Vagina (tissue), 2 donors: ENCODE results near the gene ANO10. TPM values are rescaled to one million over a fixed set of nuclear protein-coding genes. Genes with fewer than 3 reads are reported as not detected.

Experiments
- DNase-seq, 2 donors: peaks; one replicate each; pipeline ENCODE4 v3.0.0-alpha.2; 2017; ENCODE audit errors: extremely low spot score in 2 of 2
- H3K27ac ChIP-seq: fragments of 200-600 bp; sonication (generic); one replicate; pipeline ENCODE4 v1.5.1; 2019
- H3K27me3 ChIP-seq: fragments of 200-600 bp; sonication (generic); one replicate; pipeline ENCODE4 v1.5.1; 2019
- H3K36me3 ChIP-seq, 2 donors: fragments of 200-600 bp; sonication (generic); one replicate each; pipeline ENCODE4 v1.5.1; 2017 to 2019
- H3K4me1 ChIP-seq: fragments of 200-600 bp; sonication (generic); one replicate; pipeline ENCODE4 v1.5.1; 2019
- H3K4me3 ChIP-seq, 2 donors: fragments of 200-600 bp; sonication (generic); 1 replicate in 1 of 2; 2 replicates in 1 of 2; pipeline ENCODE4 v1.5.1; 2016 to 2019
- H3K9me3 ChIP-seq: fragments of 200-600 bp; sonication (generic); one replicate; pipeline ENCODE4 v1.5.1; 2019
- POLR2A ChIP-seq, 2 donors: fragments of 450-650 bp; IDR thresholded peaks; one replicate each; pipeline ENCODE4 v1.6.1; 2017; ENCODE audit warnings: antibody characterized with exemption in 2 of 2, mild to moderate bottlenecking in 2 of 2, moderate library complexity in 2 of 2
- POLR2AphosphoS5 ChIP-seq, 2 donors: sonication (generic); formaldehyde crosslinking; IDR thresholded peaks; one replicate each; pipeline ENCODE4 v1.9.0; 2017; ENCODE audit warnings: antibody characterized with exemption in 2 of 2, mild to moderate bottlenecking in 2 of 2, low read depth in 1 of 2; ENCODE audit not compliant: insufficient read depth in 1 of 2
- intact Hi-C: fragments of 100-400 bp; cut with DNase I; formaldehyde crosslinking; loops from one replicate; pipeline ENCODE4 v1.15.1; 2023
- total RNA-seq: library from RNA; depleted of rRNA; stranded (reverse); fragments of >200 nt; gene quantifications from one replicate; pipeline ENCODE4 v1.2.3, GENCODE V29; 2016
- TF ChIP-seq, protein P1 (sequence below), 3 experiments: fragments of 450-650 bp in 2 of 3; fragments of 200-600 bp in 1 of 3; sonication (generic) in 1 of 3; IDR thresholded peaks; one replicate each; pipeline ENCODE4 v1.5.1; 2017 to 2019; ENCODE audit warnings: antibody characterized with exemption in 3 of 3, mild to moderate bottlenecking in 2 of 3, moderate library complexity in 2 of 3

The ANO10 gene
- total RNA-seq, 1 donor from 2014 or later, result 29.0 TPM

DNA sequence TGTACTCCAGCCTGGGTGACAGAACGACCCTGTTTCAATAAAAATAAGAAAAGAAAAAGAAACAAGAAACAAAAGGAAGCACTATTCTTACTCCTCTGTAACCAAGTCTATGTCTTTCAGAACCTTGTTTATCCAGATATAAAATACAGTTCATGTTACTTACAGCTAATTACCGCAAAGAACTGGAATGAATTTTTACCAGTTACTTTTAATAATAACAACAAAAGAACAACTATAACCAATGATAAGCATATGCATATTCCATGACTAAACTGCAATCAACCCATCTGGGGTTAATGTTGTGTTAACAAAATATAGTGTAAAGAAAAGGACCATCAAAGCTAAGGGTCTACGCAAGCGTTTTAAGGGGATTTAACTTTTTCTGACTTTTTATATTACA lies 212.3 kb downstream of the ANO10 start:
- Histone ChIP-seq H3K4me1 (no peaks in the 10 kb centered on the region), H3K27me3 (no peaks in the 10 kb centered on the region), H3K9me3 (no peaks in the 10 kb centered on the region), H3K4me3 (no peak overlapping the region), H3K27ac (no peak overlapping the region), H3K36me3 (no peaks in the 10 kb centered on the region)
- no peak for TF ChIP-seq POLR2A (IDR thresholded peaks at IDR 0.05)
- no peak for TF ChIP-seq POLR2AphosphoS5 (IDR thresholded peaks at IDR 0.05; ENCODE audit: insufficient read depth in 1 of 2, low read depth in 1 of 2)
- TF ChIP-seq, protein P1, sequence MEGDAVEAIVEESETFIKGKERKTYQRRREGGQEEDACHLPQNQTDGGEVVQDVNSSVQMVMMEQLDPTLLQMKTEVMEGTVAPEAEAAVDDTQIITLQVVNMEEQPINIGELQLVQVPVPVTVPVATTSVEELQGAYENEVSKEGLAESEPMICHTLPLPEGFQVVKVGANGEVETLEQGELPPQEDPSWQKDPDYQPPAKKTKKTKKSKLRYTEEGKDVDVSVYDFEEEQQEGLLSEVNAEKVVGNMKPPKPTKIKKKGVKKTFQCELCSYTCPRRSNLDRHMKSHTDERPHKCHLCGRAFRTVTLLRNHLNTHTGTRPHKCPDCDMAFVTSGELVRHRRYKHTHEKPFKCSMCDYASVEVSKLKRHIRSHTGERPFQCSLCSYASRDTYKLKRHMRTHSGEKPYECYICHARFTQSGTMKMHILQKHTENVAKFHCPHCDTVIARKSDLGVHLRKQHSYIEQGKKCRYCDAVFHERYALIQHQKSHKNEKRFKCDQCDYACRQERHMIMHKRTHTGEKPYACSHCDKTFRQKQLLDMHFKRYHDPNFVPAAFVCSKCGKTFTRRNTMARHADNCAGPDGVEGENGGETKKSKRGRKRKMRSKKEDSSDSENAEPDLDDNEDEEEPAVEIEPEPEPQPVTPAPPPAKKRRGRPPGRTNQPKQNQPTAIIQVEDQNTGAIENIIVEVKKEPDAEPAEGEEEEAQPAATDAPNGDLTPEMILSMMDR (IDR thresholded peaks at IDR 0.05), result no peak
- DNase-seq, result no peak
- intact Hi-C loops, result no loop called here

DNA sequence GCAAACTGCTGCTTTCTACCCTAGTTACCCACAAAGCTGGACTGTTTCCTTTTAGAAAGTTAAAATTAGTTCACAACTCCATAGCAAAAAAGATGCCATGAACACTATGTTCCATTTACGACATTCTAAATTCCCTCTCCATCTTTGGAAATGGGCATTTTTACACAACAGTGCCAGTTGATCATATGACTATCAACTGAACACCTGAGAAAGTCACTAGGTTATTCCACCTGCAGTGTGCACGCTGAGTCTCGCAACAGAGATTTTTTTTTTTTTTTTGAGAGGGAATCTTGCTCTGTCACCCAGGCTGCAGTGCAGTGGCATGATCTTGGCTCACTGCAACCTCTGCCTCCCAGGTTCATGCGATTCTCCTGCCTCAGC lies 215.2 kb downstream of the ANO10 start:
- no peaks in the 10 kb centered on the region for H3K36me3 ChIP-seq
- H3K4me1 ChIP-seq, result no peaks in the 10 kb centered on the region
- TF ChIP-seq POLR2AphosphoS5 (IDR thresholded peaks at IDR 0.05; ENCODE audit: insufficient read depth in 1 of 2, low read depth in 1 of 2) (no peak), POLR2A (IDR thresholded peaks at IDR 0.05) (no peak)
- TF ChIP-seq, protein P1 (IDR thresholded peaks at IDR 0.05), result no peak
- no peaks in the 10 kb centered on the region for H3K9me3 ChIP-seq
- H3K27me3 ChIP-seq, result no peaks in the 10 kb centered on the region
- intact Hi-C loops, result no loop called here
- H3K4me3 ChIP-seq, result no peak overlapping the region
- H3K27ac ChIP-seq, result no peak overlapping the region
- no peak for DNase-seq

DNA sequence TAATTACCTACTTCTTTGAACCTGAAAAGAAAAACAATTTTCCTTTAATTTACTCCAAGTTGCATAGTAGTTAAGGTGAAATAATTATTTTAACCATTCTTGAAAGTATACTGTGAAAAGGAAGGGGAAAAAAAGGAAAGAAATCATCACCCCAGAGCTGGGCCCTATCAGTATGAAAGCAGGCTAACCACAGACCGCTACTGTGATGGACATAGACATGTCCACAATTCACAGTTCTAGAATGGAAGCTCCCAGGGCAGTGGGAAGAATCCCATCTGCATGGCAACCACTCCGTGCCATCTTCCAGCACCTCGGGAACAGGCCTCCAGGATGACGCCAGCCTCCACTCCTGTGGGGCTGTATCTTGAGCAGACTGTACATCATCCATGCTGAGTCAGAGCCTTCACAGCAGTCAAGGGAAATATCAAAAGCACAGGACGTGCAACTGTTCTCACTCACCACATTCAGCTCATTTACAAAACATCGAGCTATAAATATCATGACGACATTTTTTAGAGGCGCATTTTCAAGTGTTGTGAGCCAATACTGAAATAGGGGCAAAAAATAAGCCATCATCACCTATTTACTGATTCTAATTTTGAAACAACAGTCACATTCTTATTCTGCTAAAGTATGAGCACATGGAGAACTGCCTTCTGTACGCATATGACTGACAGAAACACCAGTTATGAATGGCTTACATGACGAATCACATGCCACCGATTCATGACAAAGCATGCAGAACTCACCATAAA lies 215.7 kb downstream of the ANO10 start:
- Histone ChIP-seq H3K27ac (no peak overlapping the region), H3K9me3 (no peaks in the 10 kb centered on the region), H3K27me3 (no peaks in the 10 kb centered on the region), H3K4me3 (no peak overlapping the region), H3K36me3 (no peaks in the 10 kb centered on the region), H3K4me1 (no peaks in the 10 kb centered on the region)
- DNase-seq, result no peak
- TF ChIP-seq POLR2AphosphoS5 (IDR thresholded peaks at IDR 0.05; ENCODE audit: insufficient read depth in 1 of 2, low read depth in 1 of 2) (no peak), POLR2A (IDR thresholded peaks at IDR 0.05) (no peak)
- TF ChIP-seq, protein P1 (IDR thresholded peaks at IDR 0.05), result no peak
- intact Hi-C loops, result no loop called here

DNA sequence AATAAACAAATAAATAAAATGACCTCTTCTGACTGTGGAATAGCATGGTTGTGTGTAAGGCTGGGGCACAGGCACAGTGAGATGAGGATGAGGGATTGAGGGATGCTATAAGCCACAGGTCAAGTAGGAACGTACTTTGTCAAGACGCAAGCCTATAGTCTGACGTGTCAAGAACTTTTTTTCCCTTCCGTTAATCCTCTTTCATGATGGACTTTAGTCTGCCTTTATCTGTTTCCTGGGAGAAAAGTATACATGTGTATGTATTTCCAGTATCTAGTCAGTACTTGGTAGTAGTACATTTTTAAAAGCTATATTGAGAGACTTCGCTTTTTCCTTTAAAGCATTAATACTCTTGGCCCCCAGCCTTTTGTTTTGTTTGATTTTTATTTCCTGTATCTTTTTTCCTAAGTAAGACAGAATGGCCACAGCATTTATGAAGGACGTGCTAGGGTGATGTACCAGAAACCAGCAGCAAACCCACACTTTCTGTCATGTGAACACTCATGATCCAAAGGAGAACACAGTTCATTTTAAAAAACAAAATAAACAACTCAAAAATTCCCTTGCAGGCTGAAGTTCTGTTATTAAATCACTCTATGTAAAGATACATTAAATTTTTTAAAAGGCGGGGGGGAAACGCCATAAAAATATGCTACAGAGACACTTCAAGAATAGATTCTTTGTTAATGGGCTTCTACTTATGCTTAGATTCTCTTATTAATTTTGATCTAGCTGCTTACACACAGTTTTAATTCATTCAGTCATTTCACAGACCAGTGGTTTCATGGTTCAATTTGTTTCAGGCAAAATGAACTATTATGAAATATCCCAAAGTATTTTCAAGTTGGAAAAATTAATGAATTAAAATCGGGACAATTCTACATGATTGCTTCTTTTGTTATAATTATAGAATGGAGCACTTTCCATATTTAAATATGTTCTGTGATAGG lies 220.8 kb downstream of the ANO10 start:
- Histone ChIP-seq H3K9me3 (no peaks in the 10 kb centered on the region), H3K27ac (no peak overlapping the region), H3K36me3 (no peaks in the 10 kb centered on the region), H3K4me1 (no peaks in the 10 kb centered on the region), H3K4me3 (no peak overlapping the region), H3K27me3 (no peaks in the 10 kb centered on the region)
- no peak for DNase-seq
- TF ChIP-seq, protein P1 (IDR thresholded peaks at IDR 0.05), result no peak
- TF ChIP-seq POLR2A (IDR thresholded peaks at IDR 0.05), result no peak
- TF ChIP-seq POLR2AphosphoS5 (IDR thresholded peaks at IDR 0.05; ENCODE audit: insufficient read depth in 1 of 2, low read depth in 1 of 2), result no peak
- intact Hi-C loops, result no loop called here
